ENCODE results near the gene APOBEC4. TPM values are rescaled to one million over a fixed set of nuclear protein-coding genes. Genes with fewer than 3 reads are reported as not detected.

Gene APOBEC4
- polyA plus RNA-seq, 1 of the 3 experiments (the other 2 are of a cell fraction), result not detected

- Histone ChIP-seq H3K27ac (ENCODE audit: low read depth in 2 of 2, low read length in 1 of 2) (no peak overlapping the region), H3K36me3 (replicated peaks in 1 of 2; ENCODE audit: control insufficient read depth in 1 of 2, insufficient read depth in 2 of 2, low read length in 1 of 2) (no peaks in the 10 kb centered on the region), H3F3A (replicated peaks; ENCODE audit: insufficient read depth) (no peaks in the 10 kb centered on the region), H2AFZ (ENCODE audit: low read depth) (no peak overlapping the region), H3K27me3 (ENCODE audit: insufficient read depth) (no peaks in the 10 kb centered on the region), H3K4me2 (no peak overlapping the region), H4K20me1 (ENCODE audit: insufficient read depth) (no peaks in the 10 kb centered on the region), H3K4me3 (ENCODE audit: low read depth in 2 of 2, low read length in 1 of 2) (no peak overlapping the region), H3K9me3 (no peaks in the 10 kb centered on the region), H3K9me2 (no peaks in the 10 kb centered on the region), H3K4me1 (ENCODE audit: control insufficient read depth in 1 of 2, insufficient read depth in 2 of 2, low read depth in 1 of 2, low read length in 1 of 2) (peaks cover 0 to 2% of the 10 kb centered on the region in 2 experiments; a peak in 2 of 4 replicates), H3K79me2 (ENCODE audit: insufficient read depth) (no peaks in the 10 kb centered on the region), H3K9ac (no peak overlapping the region)
- no peak for DNase-seq
- TF ChIP-seq NFIC (IDR thresholded peaks at IDR 0.05; ENCODE audit: borderline replicate concordance) (no peak), USF1 (IDR thresholded peaks at IDR 0.05; ENCODE audit: borderline replicate concordance, low read depth) (no peak), RAD21 (IDR thresholded peaks at IDR 0.05; ENCODE audit: low read length) (no peak), JUND (IDR thresholded peaks at IDR 0.05) (no peak), CHD2 (IDR thresholded peaks at IDR 0.05; ENCODE audit: low read length, partially characterized antibody) (no peak), SIN3A (IDR thresholded peaks at IDR 0.05; ENCODE audit: borderline replicate concordance, low read depth, low read length) (no peak), CTCF (IDR thresholded peaks at IDR 0.05) (no peak), RCOR1 (IDR thresholded peaks at IDR 0.05; ENCODE audit: low read length) (no peak), MEF2A (IDR thresholded peaks at IDR 0.05; ENCODE audit: borderline replicate concordance, low read depth) (no peak), TCF12 (IDR thresholded peaks at IDR 0.05) (no peak), FOXM1 (IDR thresholded peaks at IDR 0.05; ENCODE audit: low read depth) (no peak)
- TF ChIP-seq, protein P1, sequence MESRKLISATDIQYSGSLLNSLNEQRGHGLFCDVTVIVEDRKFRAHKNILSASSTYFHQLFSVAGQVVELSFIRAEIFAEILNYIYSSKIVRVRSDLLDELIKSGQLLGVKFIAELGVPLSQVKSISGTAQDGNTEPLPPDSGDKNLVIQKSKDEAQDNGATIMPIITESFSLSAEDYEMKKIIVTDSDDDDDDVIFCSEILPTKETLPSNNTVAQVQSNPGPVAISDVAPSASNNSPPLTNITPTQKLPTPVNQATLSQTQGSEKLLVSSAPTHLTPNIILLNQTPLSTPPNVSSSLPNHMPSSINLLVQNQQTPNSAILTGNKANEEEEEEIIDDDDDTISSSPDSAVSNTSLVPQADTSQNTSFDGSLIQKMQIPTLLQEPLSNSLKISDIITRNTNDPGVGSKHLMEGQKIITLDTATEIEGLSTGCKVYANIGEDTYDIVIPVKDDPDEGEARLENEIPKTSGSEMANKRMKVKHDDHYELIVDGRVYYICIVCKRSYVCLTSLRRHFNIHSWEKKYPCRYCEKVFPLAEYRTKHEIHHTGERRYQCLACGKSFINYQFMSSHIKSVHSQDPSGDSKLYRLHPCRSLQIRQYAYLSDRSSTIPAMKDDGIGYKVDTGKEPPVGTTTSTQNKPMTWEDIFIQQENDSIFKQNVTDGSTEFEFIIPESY (IDR thresholded peaks at IDR 0.05; ENCODE audit: borderline replicate concordance, low read depth), result no peak
- WGBS (ENCODE audit: low lambda C conversion rate), result 99% methylated on average over 8 of the region's 8 CpGs
- CTCF ChIA-PET, result interaction anchor here (1.2 to 4.5 kb wide), 2 partner anchors 37 to 268 kb away, joined by 4 to 30 read pairs; no protein-coding TSS in a partner anchor
- POLR2A ChIA-PET, result no interaction called here
Observed at GRCh38 chr1:183648042-183648441, 5.1 kb downstream of the APOBEC4 start.

GRCh38 chr1:183646776-183647175 lies 6.3 kb downstream of the APOBEC4 start:
- POLR2A ChIA-PET, result no interaction called here
- CTCF ChIA-PET, result interaction anchor here (0.8 to 4.5 kb wide), 5 partner anchors 9 to 269 kb away, joined by 3 to 30 read pairs (median 6); partner anchors contain the start of gene ARPC5
- Histone ChIP-seq H3K36me3 (replicated peaks in 1 of 2; ENCODE audit: control insufficient read depth in 1 of 2, insufficient read depth in 2 of 2, low read length in 1 of 2) (no peaks in the 10 kb centered on the region), H3K4me3 (ENCODE audit: low read depth in 2 of 2, low read length in 1 of 2) (no peak overlapping the region), H3K9me2 (no peaks in the 10 kb centered on the region), H3K4me1 (ENCODE audit: control insufficient read depth in 1 of 2, insufficient read depth in 2 of 2, low read depth in 1 of 2, low read length in 1 of 2) (no peaks in the 10 kb centered on the region; a peak in 2 of 4 replicates), H3K27ac (ENCODE audit: low read depth in 2 of 2, low read length in 1 of 2) (no peak overlapping the region), H3K4me2 (no peak overlapping the region), H2AFZ (ENCODE audit: low read depth) (no peak overlapping the region), H3K79me2 (ENCODE audit: insufficient read depth) (peaks cover 4% of the 10 kb centered on the region; the same call in 1 of the 2 replicates), H3F3A (replicated peaks; ENCODE audit: insufficient read depth) (no peaks in the 10 kb centered on the region), H4K20me1 (ENCODE audit: insufficient read depth) (no peaks in the 10 kb centered on the region), H3K9ac (no peak overlapping the region), H3K27me3 (ENCODE audit: insufficient read depth) (no peaks in the 10 kb centered on the region), H3K9me3 (no peaks in the 10 kb centered on the region)
- DNase-seq, result no peak
- TF ChIP-seq, protein P1 (IDR thresholded peaks at IDR 0.05; ENCODE audit: borderline replicate concordance, low read depth), result no peak
- TF ChIP-seq FOXJ3 (CRISPR knock-in tag; IDR thresholded peaks at IDR 0.05), result no peak
- TF ChIP-seq TCF12 (IDR thresholded peaks at IDR 0.05), result no peak
- TF ChIP-seq MXI1 (IDR thresholded peaks at IDR 0.05; ENCODE audit: low read depth, low read length), result no peak
- no peak for TF ChIP-seq POLR2AphosphoS5 (IDR thresholded peaks at IDR 0.05; ENCODE audit: low read depth, low read length)
- TF ChIP-seq RAD21 (IDR thresholded peaks at IDR 0.05; ENCODE audit: low read length), result no peak
- TF ChIP-seq ELF1 (IDR thresholded peaks at IDR 0.05), result no peak
- no peak for TF ChIP-seq JUND (IDR thresholded peaks at IDR 0.05)
- TF ChIP-seq CTCF (IDR thresholded peaks at IDR 0.05), result no peak
- TF ChIP-seq RXRA (IDR thresholded peaks at IDR 0.05; ENCODE audit: borderline replicate concordance, low read depth), result no peak
- TF ChIP-seq SIN3A (IDR thresholded peaks at IDR 0.05; ENCODE audit: borderline replicate concordance, low read depth, low read length), result no peak
- no peak for TF ChIP-seq RFX5 (IDR thresholded peaks at IDR 0.05; ENCODE audit: low read length)

All from SK-N-SH (cell line).